Measurements from ENCODE around the gene ST3GAL5.

Gene ST3GAL5

GRCh38 chr2:85852152-85852840, 36.5 kb downstream of the ST3GAL5 start:
- H3K9me3 ChIP-seq (ENCODE audit: severe bottlenecking): no peaks in the 10 kb centered on the region
- no peak overlapping the region for H3K4me3 ChIP-seq (ENCODE audit: low read depth, low read length)
- no peaks in the 10 kb centered on the region for H3K27me3 ChIP-seq (ENCODE audit: insufficient read depth, low read depth, severe bottlenecking)
- H3K36me3 ChIP-seq: no peaks in the 10 kb centered on the region
- no peak for DNase-seq
- no peak overlapping the region for H3K27ac ChIP-seq
- no peak for TF ChIP-seq CTCF (IDR thresholded peaks at IDR 0.05; ENCODE audit: low read depth, low read length)

- no peak for TF ChIP-seq CTCF (IDR thresholded peaks at IDR 0.05; ENCODE audit: low read depth, low read length)
- no peak for DNase-seq
- Histone ChIP-seq H3K36me3 (no peaks in the 10 kb centered on the region), H3K4me3 (ENCODE audit: low read depth, low read length) (no peak overlapping the region), H3K27me3 (ENCODE audit: insufficient read depth, low read depth, severe bottlenecking) (no peaks in the 10 kb centered on the region), H3K27ac (no peak overlapping the region), H3K9me3 (ENCODE audit: severe bottlenecking) (no peaks in the 10 kb centered on the region)
Observed at GRCh38 chr2:85851253-85852151, 37.3 kb downstream of the ST3GAL5 start.

GRCh38 chr2:85850451-85850850, 38.3 kb downstream of the ST3GAL5 start:
- DNase-seq: no peak
- no peak for TF ChIP-seq CTCF (IDR thresholded peaks at IDR 0.05; ENCODE audit: low read depth, low read length)
- no peak overlapping the region for H3K27ac ChIP-seq
- H3K27me3 ChIP-seq (ENCODE audit: insufficient read depth, low read depth, severe bottlenecking): no peaks in the 10 kb centered on the region
- H3K36me3 ChIP-seq: no peaks in the 10 kb centered on the region
- H3K4me3 ChIP-seq (ENCODE audit: low read depth, low read length): no peak overlapping the region
- H3K9me3 ChIP-seq (ENCODE audit: severe bottlenecking): no peaks in the 10 kb centered on the region

GRCh38 chr2:85847051-85847588, 41.7 kb downstream of the ST3GAL5 start:
- Histone ChIP-seq H3K27me3 (ENCODE audit: insufficient read depth, low read depth, severe bottlenecking) (no peaks in the 10 kb centered on the region), H3K27ac (no peak overlapping the region), H3K4me3 (ENCODE audit: low read depth, low read length) (no peak overlapping the region), H3K36me3 (no peaks in the 10 kb centered on the region), H3K9me3 (ENCODE audit: severe bottlenecking) (no peaks in the 10 kb centered on the region)
- no peak for TF ChIP-seq CTCF (IDR thresholded peaks at IDR 0.05; ENCODE audit: low read depth, low read length)
- no peak for DNase-seq

GRCh38 chr2:85846411-85846810, 42.4 kb downstream of the ST3GAL5 start:
- Histone ChIP-seq H3K4me3 (ENCODE audit: low read depth, low read length) (no peak overlapping the region), H3K36me3 (no peaks in the 10 kb centered on the region), H3K27ac (no peak overlapping the region), H3K27me3 (ENCODE audit: insufficient read depth, low read depth, severe bottlenecking) (no peaks in the 10 kb centered on the region), H3K9me3 (ENCODE audit: severe bottlenecking) (no peaks in the 10 kb centered on the region)
- DNase-seq: no peak
- no peak for TF ChIP-seq CTCF (IDR thresholded peaks at IDR 0.05; ENCODE audit: low read depth, low read length)
